ENCODE data around the gene GLYAT.

Gene GLYAT

DNA sequence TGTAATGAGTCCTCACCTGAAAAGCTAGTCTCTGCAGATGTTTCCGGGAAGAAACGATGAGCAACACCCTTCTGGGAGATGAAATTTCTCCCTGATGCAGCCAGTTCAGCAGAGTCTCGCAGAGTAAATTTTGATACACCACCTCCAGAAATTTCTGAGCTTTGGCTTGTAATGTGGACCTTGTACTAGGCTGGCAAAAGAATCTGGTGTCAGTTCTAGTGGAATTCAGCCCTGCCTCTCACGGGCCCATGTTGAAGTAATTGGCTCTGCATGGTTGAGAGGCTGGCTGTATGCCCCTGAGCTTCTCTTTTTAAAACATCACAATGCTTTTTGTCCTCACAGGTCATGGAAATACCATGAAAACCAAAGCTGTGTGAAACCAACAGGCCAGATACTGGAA, at the start of gene GLYAT:
TSS of gene GLYAT (minus strand) at position 125 of the 400 bp plus-strand sequence. CDS start 7,447 bp downstream, outside the sequence.
- no peak for DNase-seq (ENCODE audit: low read depth)

DNA sequence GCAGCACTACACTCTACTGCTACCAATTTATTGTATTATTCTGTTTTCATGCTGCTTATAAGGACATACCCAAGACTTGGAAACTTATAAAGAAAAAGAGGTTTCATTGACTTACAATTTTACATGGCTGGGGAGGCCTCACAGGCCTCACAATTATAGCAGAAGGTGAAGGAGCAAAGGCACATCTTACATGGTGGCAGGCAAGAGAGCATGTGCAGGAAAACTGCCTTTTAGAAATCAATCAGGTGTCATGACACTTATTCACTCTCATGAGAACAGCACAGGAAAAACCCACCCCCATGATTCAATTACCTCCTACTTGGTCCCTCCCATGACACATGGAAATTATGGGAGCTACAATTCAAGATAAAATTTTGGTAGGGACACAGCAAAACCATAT, 49.6 kb upstream of the GLYAT start:
- no peak for DNase-seq (ENCODE audit: low read depth)

GRCh38 chr11:58780578-58780977, 48.8 kb upstream of the GLYAT start:
- no peak for DNase-seq (ENCODE audit: low read depth)

DNA sequence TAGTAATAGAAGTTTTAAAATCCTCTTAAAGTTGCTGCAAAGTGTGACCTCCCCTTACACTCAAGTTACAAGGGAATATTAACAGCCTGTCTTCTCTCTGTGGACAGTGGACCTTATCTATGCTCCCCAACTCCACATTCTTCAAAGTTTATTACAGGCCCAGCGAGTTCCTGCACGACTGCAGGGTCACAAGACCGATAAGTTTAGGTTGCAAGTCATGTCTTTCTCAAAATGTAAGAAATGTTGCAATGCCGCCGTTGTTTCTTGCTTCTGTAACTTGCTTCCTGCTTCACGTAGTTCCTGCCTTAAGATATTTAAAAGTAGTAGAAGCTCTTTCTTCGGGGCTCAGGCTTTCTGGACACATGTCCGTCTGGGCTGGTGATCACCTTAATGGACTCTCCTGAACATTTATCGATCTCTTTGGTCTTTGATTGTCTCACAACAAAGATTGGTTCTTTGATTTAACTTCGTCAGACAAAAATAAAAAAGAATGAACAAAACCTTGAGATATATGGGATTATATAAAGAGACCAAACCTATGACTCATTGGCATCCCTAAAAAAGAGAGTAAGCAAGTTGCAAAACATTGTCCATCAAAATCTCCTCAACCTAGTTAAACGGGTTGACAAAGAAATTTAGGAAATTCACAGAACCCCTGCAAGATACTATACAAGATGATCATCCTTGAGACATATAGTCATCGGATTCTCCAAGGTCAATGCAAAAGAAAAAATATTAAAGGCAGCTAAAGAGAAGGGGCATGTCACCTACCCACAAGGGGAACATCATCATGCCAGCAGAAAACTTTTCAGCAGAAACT, 45.4 kb upstream of the GLYAT start:
- no peak for DNase-seq (ENCODE audit: low read depth)

- DNase-seq (ENCODE audit: low read depth), result no peak
Observed at GRCh38 chr11:58775066-58775708, 43.4 kb upstream of the GLYAT start.

- no peak for DNase-seq (ENCODE audit: low read depth)
Observed at GRCh38 chr11:58774164-58774593, 42.4 kb upstream of the GLYAT start.

DNA sequence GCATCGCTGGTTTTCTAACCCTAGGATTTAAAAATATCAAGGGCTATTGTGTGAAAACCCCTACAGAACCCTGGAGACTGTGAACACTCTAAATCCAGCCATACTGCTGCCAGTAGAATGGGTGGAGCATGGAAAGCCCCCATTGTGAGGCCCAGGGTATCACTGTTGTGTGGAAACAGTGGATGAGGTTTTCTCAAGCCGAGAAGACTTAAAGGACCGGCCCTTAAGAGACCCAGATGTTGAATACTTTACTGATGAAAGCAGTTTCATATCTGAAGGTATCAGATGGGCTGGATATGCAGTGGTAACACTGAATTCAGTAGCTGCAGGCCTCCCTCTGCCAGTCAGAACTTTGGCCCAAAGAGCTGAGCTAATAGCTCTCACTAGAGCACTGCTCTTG, 41.6 kb upstream of the GLYAT start:
- DNase-seq (ENCODE audit: low read depth), result no peak

DNA sequence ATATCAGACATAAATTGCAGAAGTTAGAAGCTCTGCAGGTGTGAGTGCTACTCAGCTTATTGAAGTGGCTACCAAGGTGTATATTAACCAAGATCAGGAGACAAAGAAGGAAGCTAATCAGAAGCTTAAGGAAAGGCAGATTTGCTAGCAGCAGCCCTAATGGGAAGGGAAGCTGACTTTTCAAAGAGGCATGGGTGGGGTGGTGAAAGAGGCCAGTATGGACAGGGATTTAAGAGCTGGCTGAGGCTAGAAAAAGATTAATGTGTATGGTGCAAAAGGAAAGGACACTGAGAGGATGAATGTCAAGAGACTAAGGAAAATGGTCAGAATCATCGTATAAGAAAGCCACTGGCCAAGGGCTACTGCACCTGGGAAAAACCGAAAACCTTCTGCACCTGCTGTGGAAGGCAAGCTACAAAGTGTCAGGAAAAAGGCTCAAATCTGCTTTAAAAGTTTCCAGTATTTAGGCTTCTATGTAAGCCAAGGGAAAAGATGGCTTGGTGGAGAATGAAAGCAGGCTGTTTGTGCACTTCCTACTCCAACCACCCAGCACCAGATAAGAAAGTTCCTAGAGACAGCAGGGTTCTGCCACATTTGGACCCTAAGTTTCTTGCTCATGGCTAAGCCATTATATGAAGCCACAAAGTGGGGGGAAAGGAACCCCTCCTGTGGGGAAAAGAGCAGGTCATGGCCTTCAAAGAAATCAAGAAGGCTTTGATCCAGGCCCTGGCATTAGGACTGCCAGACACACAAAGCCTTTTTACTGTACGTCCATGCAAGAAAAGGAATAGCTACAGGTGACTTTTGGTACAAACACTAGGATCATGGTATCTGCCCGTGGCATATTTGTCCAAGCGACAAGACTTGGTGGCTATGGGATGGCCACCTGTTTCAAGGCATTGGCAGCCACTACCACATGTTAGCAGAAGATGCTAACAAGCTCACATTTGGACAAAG, 40.9 kb upstream of the GLYAT start:
- no peak for DNase-seq (ENCODE audit: low read depth)

GRCh38 chr11:58771458-58771855, 39.7 kb upstream of the GLYAT start:
- DNase-seq (ENCODE audit: low read depth), result no peak

- DNase-seq (ENCODE audit: low read depth), result no peak
Observed at GRCh38 chr11:58770627-58771457, 39.1 kb upstream of the GLYAT start.

GRCh38 chr11:58770166-58770565, 38.4 kb upstream of the GLYAT start:
- DNase-seq (ENCODE audit: low read depth), result no peak

DNA sequence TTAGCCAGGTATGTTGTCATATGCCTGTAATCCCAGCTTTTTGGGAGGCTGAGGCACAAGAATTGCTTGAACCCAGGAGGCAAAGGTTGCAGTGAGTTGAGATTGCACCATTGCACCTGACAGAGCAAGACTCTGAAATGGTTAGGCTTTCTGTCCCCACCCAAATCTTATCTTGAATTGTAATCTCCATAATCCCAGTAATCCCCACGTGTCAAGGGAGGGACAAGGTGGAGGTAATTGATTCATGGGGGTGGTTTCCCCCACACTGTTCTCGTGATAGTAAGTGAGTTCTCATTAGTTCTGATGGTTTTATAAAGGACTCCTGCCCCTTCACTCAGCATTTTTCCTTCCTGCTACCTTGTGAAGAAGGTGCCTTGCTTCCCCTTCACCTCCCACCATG, 37.6 kb upstream of the GLYAT start:
- DNase-seq (ENCODE audit: low read depth), result no peak

- DNase-seq (ENCODE audit: low read depth), result no peak
Observed at GRCh38 chr11:58768137-58768536, 36.4 kb upstream of the GLYAT start.

GRCh38 chr11:58765078-58765477, 33.3 kb upstream of the GLYAT start:
- DNase-seq (ENCODE audit: low read depth), result no peak

DNA sequence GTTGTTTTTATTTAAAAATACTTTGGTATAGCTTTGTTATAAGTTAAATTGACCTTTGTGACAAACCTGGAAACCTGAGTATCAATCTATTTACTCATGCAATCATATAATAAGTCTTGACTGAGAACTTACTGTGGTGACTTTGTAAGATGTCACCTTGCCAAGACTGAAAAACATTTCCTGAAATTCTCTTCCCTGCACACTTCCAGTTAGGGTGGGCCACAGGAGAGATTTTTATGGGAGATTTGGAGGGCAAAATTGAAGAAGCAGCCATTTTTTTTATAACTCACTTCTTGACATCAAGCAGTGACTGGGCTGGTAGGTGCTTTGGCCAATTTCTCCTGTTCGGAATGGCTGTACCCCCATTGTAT, 31.4 kb upstream of the GLYAT start:
- DNase-seq (ENCODE audit: low read depth), result no peak

DNA sequence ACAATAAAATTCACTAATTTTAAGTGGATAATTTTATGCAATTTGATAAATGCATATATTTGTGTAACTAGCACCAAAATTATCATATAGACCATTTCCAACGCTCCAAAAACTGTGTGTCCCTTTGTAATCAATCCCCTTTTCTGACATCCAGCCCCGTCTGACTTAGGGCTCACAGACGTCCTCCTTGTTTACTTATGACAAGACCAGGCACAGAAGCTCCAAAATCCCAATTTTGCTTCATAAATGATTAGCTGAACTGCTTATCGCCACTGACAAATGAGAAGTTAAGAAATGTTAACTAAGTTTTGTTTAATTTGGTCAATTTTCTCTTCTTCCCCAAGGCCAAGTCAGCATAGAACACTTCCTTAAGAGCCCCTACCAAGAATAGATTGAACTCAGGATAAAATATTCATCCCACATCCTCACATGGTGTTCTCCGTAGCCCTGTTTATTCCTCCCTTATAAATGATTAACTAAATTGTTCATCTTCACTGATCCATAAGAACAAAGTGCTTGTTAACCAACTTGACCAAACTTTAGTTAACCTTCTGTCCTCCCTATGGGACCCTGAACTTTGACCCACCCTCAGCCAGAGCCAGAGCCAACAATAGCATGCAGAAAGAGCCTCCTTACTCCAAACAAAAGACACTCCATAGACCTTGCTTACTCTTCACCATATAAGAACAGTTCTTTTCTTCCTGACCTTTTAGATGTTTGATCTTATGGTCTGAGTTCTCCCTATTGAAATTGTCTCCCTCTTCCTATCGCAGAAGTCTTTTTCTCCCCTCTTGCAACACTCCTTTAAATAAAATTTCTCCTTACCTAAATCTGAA, 30.8 kb upstream of the GLYAT start:
- no peak for DNase-seq (ENCODE audit: low read depth)

- no peak for DNase-seq (ENCODE audit: low read depth)
Observed at GRCh38 chr11:58757439-58757838, 25.7 kb upstream of the GLYAT start.

- DNase-seq (ENCODE audit: low read depth), result no peak
Observed at GRCh38 chr11:58745705-58746364, 14.1 kb upstream of the GLYAT start.

GRCh38 chr11:58744988-58745704, 13.4 kb upstream of the GLYAT start:
- DNase-seq (ENCODE audit: low read depth), result no peak

Measured in activated T-cell treated with anti-CD3 and anti-CD28 coated beads for 1 hour (primary cell).